22Rv1 (cell line): ENCODE results near the gene RPUSD1.

ENCODE experiments used
- H3K27ac ChIP-seq: fragments of 450-650 bp; 2 replicates; pipeline ENCODE4 v1.5.1; 2017
- ZFX ChIP-seq: fragments of 450-650 bp; IDR thresholded peaks from 2 replicates; pipeline ENCODE4 v1.6.1; 2017; ENCODE audit warnings: antibody characterized with exemption, borderline replicate concordance
- TF ChIP-seq, protein P1 (sequence below): fragments of 450-650 bp; IDR thresholded peaks from 2 replicates; pipeline ENCODE4 v1.5.1; 2017; ENCODE audit warnings: mild to moderate bottlenecking

The RPUSD1 gene

DNA sequence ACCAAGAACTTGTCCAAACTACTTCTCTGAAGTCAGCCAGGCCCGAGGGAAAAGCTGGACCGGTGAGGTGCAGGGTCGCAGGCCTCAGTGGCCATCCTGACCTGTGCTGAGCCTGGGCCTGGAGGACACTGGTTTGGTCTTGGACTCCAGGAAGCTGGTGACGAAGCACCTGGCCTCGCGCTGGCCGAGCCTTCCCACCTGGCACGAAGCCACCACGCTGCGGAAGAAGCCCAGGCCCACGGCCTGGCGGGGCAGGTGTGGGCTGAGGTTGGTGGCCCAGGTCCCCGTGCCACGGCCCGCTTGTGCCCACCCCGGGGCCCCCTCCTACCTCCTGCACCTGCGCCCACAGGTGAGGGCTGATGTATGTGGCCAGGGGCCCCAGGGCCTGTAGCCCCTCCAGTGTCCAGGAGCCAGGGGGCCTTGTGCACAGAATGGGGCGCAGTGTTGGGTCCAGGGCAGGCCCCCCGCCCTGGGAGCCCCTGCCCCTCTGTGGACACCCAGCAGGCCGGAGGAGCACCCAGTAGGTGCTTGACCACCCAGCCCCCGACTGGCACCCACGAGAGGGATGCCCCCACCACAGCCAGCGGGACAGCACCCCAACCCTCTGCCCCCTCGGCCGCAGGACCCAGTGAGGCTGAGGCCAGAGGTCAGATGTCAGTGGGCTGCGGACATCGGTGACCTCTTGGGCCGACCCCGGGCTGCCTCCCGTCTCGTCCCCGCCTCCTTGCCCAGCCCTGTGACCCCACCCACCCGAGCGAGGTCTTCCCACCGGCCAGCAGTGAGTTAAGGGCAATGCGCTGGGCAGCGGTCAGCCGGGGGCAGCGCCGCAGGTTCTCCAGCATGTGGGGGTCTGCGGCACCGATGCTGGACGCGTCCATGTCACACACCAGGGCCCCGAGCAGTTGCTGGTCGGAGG lies 13.8 kb downstream of the RPUSD1 start:
- TF ChIP-seq, protein P1, sequence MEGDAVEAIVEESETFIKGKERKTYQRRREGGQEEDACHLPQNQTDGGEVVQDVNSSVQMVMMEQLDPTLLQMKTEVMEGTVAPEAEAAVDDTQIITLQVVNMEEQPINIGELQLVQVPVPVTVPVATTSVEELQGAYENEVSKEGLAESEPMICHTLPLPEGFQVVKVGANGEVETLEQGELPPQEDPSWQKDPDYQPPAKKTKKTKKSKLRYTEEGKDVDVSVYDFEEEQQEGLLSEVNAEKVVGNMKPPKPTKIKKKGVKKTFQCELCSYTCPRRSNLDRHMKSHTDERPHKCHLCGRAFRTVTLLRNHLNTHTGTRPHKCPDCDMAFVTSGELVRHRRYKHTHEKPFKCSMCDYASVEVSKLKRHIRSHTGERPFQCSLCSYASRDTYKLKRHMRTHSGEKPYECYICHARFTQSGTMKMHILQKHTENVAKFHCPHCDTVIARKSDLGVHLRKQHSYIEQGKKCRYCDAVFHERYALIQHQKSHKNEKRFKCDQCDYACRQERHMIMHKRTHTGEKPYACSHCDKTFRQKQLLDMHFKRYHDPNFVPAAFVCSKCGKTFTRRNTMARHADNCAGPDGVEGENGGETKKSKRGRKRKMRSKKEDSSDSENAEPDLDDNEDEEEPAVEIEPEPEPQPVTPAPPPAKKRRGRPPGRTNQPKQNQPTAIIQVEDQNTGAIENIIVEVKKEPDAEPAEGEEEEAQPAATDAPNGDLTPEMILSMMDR: no peak
- TF ChIP-seq ZFX: no peak
- no peak overlapping the region for H3K27ac ChIP-seq

DNA sequence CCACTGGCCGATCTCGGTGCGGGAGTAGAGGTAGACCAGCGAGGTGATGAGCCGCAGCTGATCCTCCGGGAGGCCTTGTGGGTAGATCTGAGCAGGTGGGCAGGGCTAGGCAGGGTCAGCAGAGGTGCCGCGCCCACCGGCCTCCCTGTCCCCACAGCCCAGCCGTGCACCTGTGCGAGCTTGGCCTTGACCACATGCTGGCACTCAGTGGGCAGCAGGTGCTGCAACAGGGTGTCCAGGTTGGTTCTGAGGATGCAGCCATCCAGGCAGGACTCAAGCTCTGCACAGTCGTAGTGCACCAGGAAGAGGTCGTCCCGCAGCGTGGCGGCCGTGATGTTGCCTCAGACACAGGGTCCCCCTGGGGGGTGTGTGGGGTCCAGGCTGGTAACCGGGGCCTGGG lies 15.2 kb downstream of the RPUSD1 start:
- no peak overlapping the region for H3K27ac ChIP-seq

DNA sequence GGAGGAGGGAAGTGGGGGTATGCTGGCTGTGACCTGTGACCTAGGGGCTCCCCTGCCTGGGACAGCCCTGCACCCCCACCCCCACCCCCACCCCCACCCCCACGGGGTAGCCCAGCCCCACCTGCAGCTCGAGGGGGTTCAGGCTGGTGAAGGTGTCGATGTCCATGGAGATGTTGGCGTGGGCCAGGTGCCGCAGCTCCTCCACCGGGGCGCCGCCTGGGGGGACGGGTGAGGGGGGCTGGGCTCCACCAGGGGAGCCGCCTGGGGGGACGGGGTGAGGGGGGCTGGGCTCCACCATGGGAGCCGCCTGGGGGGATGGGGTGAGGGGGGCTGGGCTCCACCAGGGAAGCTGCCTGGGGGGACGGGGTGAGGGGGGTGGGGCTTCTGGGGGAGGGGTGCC lies 17.8 kb downstream of the RPUSD1 start:
- no peak for TF ChIP-seq ZFX
- TF ChIP-seq, protein P1: no peak
- no peak overlapping the region for H3K27ac ChIP-seq

More for the DNA sequence above, 15.2 kb downstream of the RPUSD1 start:
- TF ChIP-seq, protein P1: no peak
- no peak for TF ChIP-seq ZFX

DNA sequence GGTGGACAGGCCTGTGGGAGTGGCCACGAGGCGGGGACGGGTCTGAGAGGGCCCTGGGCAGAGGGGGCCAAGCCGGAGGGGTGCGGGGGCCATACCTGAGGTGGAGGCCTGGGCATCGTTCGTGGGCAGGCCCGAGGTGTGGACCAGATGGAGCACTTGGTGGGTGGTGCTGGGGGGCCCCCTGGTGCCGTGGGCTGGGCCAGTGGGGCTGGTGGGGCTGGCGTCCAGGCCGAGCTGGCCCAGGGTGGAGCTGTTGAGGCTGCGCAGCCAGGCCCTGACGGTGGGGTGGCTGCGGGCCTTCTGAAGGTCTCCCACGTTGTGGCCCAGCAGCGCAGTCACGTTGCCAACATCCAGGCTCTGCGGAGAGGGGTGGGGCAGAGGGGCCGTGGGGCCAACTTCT lies 18.2 kb downstream of the RPUSD1 start:
- H3K27ac ChIP-seq: no peak overlapping the region
- TF ChIP-seq, protein P1: no peak
- TF ChIP-seq ZFX: no peak

DNA sequence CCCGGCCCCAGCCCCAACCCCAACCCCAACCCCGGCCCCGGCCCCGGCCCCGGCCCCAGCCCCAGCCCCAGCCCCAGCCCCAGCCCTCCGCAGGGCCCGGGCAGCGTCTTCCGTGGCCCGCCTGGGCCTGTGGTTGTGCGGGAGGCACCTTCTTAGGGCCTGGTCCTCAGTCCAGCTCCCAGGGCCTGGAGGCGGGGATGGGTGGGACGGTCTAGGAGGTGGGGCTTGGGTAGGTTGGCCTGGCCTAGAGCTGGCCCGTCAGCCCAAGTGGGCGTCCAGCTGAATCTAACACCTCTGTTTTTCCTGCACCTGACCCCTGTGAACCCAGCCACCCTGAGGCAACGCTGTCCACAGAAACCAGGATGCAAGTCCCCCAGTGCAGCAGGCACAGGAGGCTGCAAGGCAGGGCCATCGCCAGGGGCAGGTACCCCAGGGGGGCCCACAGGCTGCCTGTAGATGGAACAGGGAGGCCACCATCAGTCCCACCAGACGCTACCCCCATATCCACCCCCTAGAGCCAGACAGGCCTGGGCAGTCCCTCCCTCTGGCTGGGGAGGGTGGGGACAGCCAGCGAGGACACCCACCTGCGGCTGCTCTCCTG lies 18.9 kb downstream of the RPUSD1 start:
- TF ChIP-seq, protein P1: no peak
- TF ChIP-seq ZFX: no peak
- H3K27ac ChIP-seq: no peak overlapping the region

DNA sequence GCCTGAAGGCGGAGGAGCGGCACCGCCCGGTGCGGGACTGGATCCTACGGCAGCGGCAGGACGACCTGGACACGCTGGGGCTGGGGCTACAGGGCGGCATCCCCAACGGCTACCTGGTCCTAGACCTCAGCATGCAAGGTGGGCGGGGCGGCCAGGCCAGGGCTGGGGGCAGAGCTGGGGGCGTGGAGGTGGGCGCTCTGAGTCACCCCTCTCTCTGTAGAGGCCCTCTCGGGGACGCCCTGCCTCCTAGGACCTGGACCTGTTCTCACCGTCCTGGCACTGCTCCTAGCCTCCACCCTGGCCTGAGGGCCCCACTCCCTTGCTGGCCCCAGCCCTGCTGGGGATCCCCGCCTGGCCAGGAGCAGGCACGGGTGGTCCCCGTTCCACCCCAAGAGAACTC lies 19.8 kb downstream of the RPUSD1 start:
- TF ChIP-seq, protein P1: no peak
- TF ChIP-seq ZFX: no peak
- no peak overlapping the region for H3K27ac ChIP-seq

DNA sequence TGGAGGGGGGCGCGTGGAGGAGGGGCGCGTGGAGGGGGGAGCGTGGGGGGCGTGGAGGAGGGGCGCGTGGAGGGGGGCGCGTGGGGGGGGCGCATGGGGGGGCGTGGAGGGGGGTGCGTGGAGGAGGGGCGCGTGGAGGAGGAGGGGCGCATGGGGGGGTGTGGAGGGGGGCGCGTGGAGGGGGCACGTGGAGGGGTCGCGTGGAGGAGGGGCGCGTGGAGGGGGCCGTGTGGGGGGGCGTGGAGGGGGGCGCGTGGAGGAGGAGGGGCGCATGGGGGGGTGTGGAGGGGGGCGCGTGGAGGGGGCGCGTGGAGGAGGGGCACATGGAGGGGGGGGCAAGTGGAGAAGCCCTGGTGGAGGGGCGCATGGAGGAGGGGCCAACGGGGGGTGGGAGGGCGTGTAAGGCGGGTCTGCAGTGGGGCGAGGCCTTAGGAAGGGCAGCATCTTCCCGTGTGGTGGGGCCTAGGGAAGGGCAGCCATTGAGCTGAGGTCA lies 20.4 kb downstream of the RPUSD1 start:
- no peak overlapping the region for H3K27ac ChIP-seq
- TF ChIP-seq, protein P1: no peak
- no peak for TF ChIP-seq ZFX
